ENCODE results near the gene BRINP3.
A peak's percentile ranks its signal among the peaks of the same experiment; 100 is the strongest.

The BRINP3 gene

DNA sequence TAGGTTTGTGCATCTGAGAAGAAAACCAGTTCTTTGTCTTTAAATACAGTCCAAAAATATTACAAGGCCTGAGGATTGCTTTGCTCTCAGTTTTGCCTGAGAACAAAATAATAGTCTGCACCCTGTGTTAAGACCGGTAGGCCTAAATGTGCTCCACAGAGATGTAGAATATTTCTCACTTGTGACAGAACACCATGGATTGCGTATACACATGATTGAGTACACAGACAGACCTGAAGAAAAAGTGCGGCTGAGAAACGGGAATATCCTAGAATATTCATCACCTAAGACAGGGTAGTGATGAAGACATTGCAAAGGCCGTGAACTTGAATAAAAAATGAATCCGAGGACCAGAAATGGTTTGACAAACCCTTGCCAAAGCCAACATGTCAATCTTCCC is 155.4 kb downstream of the BRINP3 start:
- no peak for DNase-seq (ENCODE audit: low spot score)

DNA sequence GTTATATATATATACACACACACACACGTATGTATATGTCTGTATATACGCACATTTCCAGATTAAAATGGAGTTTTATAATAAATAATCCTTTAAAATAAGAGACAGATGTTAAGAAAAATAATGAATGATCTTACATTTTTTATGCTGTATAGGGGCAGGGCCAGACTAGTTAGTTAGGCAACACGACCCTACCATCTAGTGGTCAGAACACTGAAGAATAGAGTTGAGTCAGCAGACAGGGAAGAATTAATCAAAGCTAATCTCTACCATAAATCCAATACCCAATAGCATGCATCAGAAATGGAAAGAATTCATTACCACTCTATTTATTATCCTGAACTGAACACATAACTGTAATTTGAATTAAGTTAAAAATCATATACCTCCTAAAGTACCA is 156.7 kb downstream of the BRINP3 start:
- DNase-seq (ENCODE audit: low spot score) = peak; percentile 19

DNA sequence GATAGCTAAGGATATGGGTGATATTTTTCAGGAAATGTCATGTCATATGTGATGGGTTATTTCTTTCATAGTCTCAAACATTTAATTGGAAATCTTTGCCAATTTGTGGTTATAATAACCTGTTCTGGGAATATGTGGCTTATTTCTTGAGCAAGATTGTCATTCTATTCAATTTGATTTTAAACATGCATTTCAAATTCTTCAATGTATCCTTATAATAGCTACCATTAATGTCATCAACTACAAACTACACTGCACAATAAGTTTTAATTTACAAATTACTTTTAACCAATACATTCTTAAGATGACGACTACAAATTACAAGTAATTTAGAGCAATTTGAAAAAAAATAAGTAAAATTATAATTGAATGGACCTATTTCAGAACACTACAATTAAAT is 164.9 kb downstream of the BRINP3 start:
- DNase-seq (ENCODE audit: low spot score) = no peak

DNA sequence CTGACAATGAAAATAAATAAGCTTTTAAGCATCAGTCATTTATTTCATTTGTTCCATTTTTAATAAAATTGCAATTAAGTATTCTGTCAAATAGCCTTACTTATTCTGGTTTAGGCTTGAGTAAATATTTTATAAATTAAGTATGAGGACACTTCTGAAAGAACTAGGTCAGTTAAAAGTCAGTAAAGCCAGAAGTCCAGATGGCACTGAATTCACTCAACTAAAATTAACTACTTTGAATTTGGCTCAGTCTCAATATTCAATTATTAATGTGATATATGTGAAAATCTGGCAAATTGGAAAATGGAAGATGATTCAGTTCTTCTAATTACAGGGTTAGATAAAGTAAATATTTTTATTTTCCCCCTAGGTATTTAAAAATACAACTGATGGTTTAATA is 174.2 kb downstream of the BRINP3 start:
- no peak for DNase-seq (ENCODE audit: low spot score)

DNA sequence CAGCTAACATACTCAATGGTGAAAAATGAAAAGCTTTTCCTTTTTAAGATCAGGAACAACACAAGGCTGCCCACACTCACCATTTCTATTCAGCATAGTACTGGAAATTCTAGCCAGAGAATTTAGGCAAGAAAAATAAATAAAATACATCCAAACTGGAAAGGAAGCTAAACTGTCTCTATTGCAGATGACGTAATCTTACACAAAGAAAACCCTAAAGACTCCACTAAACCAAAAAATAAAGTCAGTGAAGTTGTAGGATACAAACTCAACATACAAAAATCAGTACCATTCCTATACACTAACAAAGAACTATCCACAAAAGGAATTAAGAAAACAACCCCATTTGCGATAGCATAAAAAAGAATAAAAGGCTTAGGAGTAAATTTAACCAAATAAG is 181.2 kb downstream of the BRINP3 start:
- DNase-seq (ENCODE audit: low spot score) = no peak

DNA sequence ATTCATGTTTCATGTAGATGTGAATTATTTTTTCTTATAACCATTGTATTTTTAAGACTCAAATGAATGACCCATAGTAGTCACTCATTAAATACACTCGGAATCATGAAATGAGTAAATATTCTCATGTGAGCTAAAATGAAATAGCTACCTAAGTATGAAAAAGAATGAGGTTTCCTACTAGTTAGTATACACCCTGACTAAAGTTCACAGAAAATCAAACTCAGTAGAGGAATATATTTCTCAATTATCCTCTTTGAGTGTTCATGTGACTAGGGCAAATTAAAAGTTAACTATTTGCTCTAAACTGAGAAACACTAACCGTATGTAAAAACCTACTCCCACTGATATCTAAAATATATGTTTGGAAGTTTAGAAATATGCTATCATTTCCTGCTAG is 187.8 kb downstream of the BRINP3 start:
- no peak for DNase-seq (ENCODE audit: low spot score)

DNA sequence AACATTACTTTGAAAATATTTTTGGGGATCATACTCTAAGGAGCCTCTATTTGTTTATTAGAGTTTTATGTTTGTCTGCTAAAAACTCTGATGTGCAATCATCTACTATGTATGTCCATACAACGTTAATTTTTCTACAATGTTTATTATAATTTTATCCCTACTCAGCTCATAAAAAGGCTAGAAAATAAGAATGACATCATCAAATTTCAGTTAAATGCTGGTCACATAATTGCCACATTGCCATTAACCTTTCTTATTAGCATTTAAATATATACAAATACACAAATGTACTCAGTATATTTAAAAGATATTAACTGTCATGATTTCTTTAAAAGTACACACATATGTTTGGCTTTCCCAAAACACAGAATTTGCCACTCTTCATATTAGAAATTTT is 191.6 kb downstream of the BRINP3 start:
- no peak for DNase-seq (ENCODE audit: low spot score)

DNA sequence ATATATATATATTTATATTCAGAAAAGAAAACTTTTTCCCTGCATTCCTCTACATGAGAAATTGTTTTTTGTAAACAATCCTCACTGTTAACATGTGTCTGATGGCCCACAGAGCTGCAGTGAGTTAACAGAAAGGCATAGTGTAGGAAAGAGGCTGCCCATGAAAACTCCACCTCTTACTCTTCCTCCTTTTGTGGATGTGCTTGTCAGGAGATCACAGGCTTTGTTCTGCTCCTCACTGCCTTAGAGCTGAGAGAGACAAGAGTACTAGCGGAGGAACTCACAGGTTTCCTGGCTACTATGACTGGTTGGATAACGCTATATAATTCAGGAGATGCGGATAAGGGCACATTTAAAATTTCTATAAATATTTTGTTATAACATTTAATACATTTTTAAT is 200.6 kb downstream of the BRINP3 start:
- DNase-seq (ENCODE audit: low spot score) = no peak

DNA sequence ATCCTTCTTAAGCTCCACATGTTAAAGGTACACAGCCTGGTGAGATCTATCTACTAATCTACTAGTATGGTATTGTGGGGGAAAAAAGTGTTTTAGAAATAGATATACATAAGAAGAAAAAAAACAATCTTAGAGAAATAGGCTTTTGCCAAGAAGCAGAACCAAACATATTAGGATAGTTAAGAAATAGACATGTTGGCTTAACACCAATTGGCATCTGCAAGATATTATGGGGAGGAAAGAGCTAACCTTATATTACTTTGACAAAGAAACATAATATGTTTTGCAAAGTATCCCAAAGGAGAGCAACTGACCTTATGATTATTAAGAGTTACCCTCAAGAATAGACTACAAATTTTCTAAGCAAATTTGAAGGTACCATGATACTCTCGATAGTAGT is 202.9 kb downstream of the BRINP3 start:
- DNase-seq (ENCODE audit: low spot score) = no peak

DNA sequence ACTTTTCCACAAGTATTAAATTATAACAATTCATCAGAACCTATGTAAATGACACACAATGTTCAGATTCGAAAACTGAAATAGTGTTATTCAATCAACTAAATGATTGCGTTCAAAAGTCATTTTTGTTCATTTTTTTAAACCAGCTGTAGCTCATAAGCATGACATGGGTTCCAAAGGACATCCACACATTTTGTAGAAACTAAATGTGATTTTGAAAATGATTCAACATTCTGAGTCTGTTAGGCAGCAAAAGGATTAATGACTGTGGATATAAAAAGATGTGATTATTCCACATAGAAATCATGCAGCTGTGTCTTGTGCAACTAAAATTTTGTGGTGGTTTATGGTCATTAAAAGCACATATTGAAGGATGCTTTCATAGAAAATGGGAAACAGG is 204.5 kb downstream of the BRINP3 start:
- no peak for DNase-seq (ENCODE audit: low spot score)

DNA sequence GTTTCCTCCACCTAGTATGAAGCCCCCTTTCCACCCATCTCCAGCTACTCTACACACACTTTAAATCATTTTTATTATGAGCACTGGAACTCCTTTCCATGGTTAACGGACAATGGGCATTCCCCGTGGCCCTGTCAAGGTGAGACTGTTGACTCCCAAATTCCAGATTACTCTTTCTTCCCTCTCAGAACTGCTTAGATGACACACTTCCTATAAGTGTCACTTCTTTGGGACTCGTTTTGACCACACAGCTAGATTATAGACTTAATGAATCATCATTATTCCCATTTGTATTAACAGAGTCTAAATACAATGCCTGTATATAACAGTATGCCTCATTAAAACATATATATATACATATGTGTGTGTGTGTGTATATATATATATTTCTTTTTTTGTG is 215.1 kb downstream of the BRINP3 start:
- DNase-seq (ENCODE audit: low spot score) = no peak

DNA sequence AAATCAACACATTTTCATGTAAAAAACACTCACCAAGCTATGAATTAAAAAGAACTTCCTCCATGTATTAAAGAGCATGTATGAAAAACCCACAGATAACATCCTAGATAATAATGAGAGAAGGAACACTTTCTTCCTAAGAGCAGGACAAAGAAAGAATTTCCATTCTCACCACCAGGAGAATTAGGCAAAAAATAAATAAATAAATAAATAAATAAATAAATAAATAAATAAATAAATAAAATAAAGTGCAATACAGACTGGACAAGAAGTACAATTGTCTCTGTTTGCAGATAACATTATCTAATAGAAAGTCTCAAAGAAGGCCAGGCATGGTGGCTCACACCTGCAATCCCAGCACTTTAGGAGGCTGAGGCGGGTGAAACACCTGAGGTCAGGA is 218.2 kb downstream of the BRINP3 start:
- no peak for DNase-seq (ENCODE audit: low spot score)

DNA sequence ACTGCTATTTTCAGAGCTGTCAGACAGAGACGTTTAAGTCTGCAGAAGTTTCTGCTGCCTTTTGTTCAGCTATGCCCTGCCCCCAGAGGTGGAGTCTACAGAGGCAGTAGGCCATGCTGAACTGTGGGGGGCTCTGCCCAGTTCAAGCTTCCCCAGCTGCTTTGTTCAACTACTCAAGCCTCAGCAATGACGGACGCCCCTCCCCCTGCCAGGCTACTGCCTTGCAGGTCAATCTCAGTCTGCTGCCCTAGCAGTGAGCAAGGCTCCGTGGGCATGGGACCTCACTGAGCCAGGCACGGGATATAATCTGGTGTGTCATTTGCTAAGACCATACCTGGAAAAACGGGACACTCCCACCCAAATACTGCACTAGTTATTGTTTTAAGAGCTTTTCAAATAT is 219.7 kb downstream of the BRINP3 start:
- DNase-seq (ENCODE audit: low spot score) = no peak

DNA sequence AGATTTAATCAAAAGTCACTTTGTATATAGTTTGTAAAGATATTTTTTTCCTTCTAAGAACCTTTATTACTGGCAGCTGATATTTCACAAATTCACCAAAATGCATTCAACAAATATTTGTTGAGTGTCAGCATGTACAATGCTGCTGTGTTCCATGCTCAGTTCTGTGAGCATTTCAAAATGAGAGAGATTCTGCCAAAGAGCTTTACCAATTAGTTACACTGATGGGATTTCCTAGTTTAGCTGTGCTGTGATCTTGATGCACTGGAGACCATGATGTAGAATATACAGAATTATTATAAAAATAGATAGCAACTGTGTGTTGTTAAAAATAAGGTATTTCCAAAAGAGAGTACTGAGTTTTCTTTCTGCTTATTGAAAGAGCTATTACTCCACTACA is 225.6 kb downstream of the BRINP3 start:
- DNase-seq (ENCODE audit: low spot score) = no peak

DNA sequence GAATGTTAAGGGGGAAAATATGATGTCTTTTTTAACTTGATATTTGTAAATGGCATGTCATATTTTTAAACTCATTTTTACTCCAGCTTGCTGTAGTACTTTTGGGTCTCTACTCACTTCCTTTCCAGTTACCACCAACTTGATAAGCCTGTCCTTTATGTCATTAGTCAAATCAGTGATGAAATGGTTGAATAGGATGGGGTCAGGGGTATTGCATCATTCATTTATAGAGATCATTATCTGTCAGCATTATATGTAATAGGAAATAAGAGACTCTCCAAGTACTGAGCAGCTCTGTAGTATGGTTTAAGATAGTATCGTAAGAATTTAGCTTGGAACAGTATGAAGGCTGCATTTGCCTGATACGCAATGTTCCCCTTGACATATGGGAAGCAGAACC is 227.3 kb downstream of the BRINP3 start:
- DNase-seq (ENCODE audit: low spot score) = no peak

DNA sequence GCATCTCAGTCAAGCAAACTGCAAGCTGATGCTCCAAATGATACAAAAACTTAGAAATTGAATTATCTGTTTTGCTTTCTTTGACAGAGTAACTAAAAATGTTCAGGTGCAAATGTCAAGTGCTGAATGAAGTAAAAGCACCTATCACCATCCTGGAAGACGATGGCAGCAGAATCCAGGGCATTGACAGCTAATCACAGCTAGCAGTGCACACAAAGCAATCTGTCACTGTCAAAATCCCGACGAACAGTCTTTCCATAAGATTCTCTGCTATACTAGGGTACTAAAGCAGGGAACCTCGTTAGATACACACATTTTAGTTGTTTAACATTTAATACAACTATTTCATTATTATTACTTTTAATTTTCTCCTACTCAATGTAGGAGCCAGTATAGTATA is 233.3 kb downstream of the BRINP3 start:
- no peak for DNase-seq (ENCODE audit: low spot score)

DNA sequence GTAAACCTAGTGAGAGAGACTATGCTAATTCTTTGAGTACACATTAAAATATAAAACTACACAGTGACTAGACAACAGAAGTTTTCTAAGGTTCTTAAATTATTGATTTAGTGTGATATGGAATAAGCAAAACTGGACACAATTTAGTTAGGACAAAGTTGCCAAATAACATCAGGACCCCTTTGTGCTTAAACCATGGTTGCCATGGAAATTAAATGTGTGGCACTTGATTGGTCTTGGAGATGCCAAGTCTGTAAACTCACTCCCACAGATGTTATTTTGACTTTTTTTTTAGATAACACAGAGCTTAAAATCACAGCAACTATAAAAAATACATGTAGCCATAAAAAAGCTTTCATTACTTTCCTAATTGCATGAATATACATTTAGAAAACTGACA is 234.6 kb downstream of the BRINP3 start:
- no peak for DNase-seq (ENCODE audit: low spot score)

DNA sequence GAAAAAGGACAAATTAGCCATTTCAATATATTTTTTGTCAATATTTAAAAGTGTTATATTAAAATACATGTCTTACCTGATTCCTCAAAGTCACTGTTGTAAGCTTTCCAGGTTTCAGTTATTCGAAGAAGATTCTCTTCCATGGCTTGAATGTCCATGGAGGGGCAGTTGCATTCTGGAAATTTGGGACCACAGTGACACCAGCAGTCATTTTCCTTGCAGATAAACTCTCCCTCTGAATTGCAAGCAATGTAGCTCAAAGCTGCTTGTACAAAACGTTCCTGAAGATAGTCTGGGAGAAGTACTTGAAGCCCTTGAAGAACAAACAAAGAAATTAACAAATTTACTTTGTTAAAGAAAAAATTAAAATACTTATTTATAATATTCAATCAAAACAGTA is 251.7 kb downstream of the BRINP3 start:
- peak; percentile 52 for DNase-seq (ENCODE audit: low spot score)

DNA sequence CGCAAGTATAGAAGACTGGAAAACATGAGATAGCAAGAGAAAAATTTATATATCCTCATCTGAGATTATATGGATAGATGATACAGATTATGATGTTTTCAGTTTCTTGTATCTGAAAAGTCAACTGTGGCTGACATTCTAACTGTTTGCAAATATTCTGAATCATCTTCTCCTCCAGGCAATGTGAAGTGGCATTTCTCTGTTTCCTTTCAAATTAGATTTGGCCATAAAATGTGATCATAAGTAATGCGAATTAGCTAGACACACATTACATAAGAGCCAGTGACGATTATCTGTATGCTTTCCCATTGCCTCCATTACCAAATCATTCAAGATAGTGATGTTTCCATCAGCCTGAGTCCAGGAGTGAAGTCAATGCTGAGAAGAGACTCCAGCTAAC is 265.2 kb downstream of the BRINP3 start:
- DNase-seq (ENCODE audit: low spot score) = no peak

DNA sequence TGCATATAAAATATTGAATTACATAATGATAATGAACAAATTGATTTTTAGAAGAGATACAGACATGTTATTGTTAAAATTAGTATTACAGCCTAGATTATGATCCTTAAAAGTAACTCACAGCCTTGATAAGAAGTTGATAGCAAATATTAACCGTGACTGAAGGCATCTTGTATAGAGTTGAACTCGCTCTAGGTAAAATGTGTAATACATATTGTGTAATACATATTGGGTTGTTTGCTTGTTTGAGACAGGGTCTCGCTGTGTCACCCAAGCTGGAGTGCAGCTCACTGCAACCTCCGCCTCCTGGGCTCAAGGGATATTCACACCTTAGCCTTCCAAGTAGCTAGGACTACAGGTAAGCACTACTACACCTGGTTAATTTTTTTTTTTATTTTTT is 269.9 kb downstream of the BRINP3 start:
- no peak for DNase-seq (ENCODE audit: low spot score)

DNA sequence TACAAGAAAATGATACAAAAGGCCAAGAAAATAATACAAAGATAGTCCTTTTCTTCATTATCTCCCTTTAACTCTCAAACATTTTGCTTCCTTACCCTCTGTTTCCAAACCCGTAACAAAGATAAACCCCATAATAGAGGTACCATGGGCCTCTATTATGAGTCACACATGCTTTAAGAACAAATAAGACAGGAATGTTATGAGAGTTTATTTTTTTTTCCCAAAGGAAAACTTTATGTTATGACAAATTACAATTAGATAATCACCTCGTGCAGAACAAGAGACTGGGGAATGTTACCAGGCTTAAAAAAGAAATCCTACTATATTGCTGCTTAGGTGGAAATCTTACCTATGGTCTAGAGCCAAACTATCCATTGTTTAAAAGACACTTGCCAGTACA is 272.0 kb downstream of the BRINP3 start:
- DNase-seq (ENCODE audit: low spot score) = no peak

DNA sequence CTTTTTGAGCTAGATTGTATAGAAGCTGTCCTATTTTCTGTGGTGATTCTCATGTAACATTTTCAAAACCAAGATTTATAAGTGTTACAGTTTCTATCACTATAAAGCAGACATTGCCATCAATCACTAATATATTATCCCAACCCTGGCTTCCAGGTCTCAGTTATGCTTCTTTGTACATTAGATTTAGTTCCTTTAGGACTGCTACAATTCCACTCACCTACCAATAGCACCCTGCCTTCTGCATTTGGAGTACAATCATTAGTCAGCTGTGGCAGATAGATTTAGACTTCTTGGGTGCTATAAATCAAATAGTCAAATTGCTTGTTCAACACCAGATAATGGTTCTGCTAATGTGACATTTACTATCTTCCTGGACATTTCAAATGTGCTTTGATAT is 281.6 kb downstream of the BRINP3 start:
- DNase-seq (ENCODE audit: low spot score) = no peak

DNA sequence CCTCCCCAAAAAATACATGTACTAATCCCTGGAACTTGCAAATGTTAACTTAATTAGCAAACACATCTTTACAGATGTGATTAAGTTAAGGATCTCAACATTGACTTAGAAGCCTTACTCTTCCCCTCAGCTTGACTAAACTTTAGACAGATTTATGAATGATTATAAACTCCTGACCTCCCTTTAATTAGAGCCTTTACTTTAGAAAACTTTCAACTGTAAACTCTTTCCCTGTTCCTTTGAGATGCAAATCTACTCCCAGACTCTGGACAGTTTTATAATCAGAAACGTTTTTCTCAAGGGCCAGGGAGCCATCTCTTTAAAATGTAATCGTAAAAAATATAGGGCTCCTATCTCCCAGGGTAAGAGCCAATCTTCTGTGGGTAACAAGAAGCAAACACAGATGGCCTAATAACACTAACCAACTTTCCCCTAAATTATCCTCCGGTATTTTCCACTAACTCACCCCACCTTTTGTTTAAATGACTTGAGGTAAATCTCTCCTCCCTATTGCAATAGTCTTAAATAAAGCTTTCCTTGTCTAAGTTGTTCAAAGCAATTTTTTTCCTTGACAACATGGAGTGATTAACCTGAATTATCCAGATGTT is 284.1 kb downstream of the BRINP3 start:
- DNase-seq (ENCODE audit: low spot score) = no peak

DNA sequence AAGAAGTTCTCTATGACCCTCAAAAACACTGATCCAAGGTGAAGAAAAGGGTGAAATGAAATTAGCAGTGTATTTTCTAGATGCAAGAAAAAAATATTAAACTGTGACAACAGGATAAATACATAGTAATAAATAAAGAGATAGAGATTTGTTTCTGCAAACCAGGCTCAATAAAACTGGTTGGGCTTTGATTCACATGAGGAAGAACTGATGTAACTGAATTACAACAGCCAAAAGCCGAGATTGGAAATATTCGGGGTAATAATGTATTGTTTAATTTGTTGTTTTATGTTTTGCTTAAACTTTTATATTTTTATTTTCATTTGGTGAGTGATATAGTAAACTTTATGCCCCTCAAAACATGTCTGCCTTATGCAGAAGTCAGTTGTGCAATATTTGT is 285.0 kb downstream of the BRINP3 start:
- DNase-seq (ENCODE audit: low spot score) = no peak

DNA sequence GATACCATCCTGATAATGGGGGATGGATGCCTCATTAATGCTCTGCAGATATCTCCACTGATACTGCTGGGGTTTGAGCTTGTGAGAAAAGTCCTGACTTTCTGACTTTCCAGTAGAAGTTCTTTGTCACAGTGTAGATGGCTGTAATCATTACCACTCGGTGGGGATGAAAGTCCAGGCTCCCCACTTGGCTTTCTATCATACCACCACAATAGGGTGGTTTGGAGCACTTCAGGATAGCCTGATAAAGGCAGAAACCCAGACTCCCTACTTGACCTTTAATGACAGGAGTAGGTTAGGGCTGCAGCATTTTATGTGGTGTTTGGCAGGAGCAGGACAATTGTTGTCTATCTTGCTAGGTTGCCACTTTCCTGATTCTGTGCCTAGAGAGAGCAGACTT is 294.1 kb downstream of the BRINP3 start:
- DNase-seq (ENCODE audit: low spot score) = no peak
